Stomach smooth muscle (tissue), 2 donors: ENCODE data around the gene SRD5A3.
A peak's percentile ranks its signal among the peaks of the same experiment; 100 is the strongest.

Experiments
- H3K27ac ChIP-seq: one replicate; pipeline ENCODE4 v1.7.0; 2013; ENCODE audit warnings: mild to moderate bottlenecking, low read length, inconsistent platforms
- H3K27me3 ChIP-seq, 2 donors: one replicate each; pipeline ENCODE4 v1.7.0; 2013; ENCODE audit warnings: low read length in 2 of 2; ENCODE audit not compliant: insufficient read depth in 2 of 2, control insufficient read depth in 1 of 2
- H3K36me3 ChIP-seq, 2 donors: one replicate each; pipeline ENCODE4 v1.7.0; 2013; ENCODE audit warnings: low read length in 2 of 2; ENCODE audit not compliant: control insufficient read depth in 2 of 2, insufficient read depth in 2 of 2
- H3K4me1 ChIP-seq: one replicate; pipeline ENCODE4 v1.7.0; 2013; ENCODE audit warnings: low read length; ENCODE audit not compliant: control insufficient read depth, insufficient read depth
- H3K4me3 ChIP-seq, 2 donors: one replicate each; pipeline ENCODE4 v1.7.0; 2013; ENCODE audit warnings: low read length in 2 of 2
- H3K9ac ChIP-seq, 2 donors: one replicate each; pipeline ENCODE4 v1.7.0; 2013; ENCODE audit warnings: low read length in 2 of 2, mild to moderate bottlenecking in 1 of 2
- H3K9me3 ChIP-seq, 2 donors: one replicate each; pipeline ENCODE4 v1.7.0; 2013; ENCODE audit warnings: low read length in 2 of 2; ENCODE audit not compliant: control insufficient read depth in 2 of 2
- donor health status: healthy.
- donor health status: Pancreatic carcinoma.

SRD5A3 gene

DNA sequence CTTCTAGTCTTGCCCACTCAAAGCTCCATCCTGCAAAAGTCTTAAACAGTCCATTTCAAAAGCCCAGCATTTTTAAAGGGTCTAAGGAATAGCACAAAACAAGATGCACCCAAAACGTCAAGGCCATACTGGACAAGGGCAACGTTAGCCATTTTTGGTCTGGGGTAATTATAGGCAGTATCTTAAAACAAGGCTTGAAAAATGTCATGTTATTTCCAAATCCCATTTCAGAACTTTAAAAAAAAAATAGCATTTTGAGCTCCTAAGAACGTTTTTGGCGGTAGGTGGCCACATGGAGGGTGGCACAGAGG, 49.1 kb downstream of the SRD5A3 start:
- Histone ChIP-seq H3K4me3 (peak overlapping the region; percentile 83 to 87), H3K9me3 (no peaks in the 10 kb centered on the region), H3K9ac (peak overlapping the region; percentile 92 to 94), H3K36me3 (peaks cover 0 to 2% of the 10 kb centered on the region in 2 donors), H3K27ac (peak overlapping the region; percentile 95), H3K4me1 (peaks cover 22% of the 10 kb centered on the region), H3K27me3 (no peaks in the 10 kb centered on the region)

DNA sequence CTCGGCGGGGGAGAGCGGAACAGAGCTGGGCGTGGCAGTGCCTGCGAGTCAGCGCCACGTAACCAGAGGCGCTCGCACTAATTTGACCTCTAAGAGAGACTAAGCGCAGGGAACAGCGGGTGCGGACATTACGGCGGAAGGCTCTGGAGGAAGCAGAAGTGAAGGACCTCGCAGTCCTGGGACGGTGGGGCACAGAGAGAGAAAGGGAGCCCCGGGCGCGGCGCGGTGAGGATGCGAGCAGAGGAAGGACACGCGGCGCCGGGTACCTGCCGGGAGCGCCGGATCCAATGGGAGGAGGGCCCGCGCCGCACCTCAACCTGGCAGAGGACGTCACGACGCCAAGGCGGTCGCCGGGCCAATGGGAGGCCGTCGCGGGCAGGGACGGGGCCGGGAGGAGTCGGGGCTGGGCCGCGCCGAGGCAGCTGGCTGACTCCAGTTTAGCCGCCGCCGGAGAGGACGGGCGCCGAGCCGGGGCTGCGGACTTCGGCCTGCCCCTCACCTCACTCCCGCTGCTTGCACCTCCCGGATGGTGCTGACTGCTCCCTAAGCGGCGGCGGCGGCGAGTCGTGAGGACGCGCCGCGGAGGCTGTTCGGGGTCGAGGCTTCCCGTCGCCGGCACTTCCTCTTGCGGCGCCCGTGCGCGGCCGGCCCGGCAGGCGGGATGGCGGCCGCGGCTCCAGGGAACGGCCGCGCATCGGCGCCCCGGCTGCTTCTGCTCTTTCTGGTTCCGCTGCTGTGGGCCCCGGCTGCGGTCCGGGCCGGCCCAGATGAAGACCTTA, 49.7 kb downstream of the SRD5A3 start, which contains the start of gene TMEM165:
TSS of gene TMEM165 (plus strand) at position 429 of the 779 bp plus-strand sequence. CDS start at position 662, 233 bp downstream.
- H3K27ac ChIP-seq, result peak within 1 kb of the TSS; percentile 95
- H3K4me3 ChIP-seq, result peak within 1 kb of the TSS; percentile 83 to 87
- no peaks in the 10 kb centered on the region for H3K27me3 ChIP-seq
- H3K36me3 ChIP-seq, result peaks cover 0 to 2% of the 10 kb centered on the region in 2 donors
- peaks cover 22% of the 10 kb centered on the region for H3K4me1 ChIP-seq
- H3K9me3 ChIP-seq, result no peaks in the 10 kb centered on the region
- H3K9ac ChIP-seq, result peak within 1 kb of the TSS; percentile 92 to 94

DNA sequence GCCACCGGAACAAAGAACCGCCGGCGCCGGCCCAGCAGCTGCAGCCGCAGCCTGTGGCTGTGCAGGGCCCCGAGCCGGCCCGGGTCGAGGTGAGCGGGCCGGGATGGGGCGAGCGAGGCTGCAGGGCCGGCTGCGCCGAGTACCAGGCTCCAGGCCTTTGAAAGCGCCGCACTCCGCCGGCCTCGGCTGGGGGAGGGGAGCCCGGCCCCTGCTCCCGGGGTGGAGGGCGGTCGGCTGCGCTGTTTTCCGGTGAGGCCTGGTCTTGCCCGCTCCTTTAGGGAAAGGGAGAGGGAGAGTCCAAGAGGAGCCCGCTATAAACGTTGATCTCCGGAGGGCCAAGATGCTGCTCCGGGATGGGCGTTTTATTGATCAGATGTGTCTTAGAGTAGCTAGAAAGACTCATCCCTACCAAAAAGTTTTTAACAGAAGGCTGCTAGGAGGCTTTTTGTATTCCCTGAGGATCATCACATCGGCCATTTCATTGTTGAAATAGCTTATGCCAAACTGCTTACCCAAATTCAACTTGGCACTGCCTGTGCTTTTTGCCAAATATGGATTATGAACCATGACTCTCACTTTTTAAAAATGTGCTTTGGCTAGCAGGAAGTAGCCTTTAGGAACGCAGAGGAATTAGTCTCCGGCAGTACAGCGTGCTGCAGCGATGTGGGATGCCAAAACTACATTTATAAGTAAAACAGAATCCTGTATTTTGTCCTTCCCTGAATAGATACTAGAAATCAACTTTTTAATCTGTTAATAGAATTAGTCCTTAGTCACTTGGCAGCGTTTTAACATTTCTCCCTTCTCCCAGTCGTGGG, 50.5 kb downstream of the SRD5A3 start:
- Histone ChIP-seq H3K27me3 (no peaks in the 10 kb centered on the region), H3K9ac (peak overlapping the region; percentile 92 to 94), H3K4me1 (peaks cover 22% of the 10 kb centered on the region), H3K36me3 (peaks cover 0 to 2% of the 10 kb centered on the region in 2 donors), H3K27ac (peak overlapping the region; percentile 95), H3K9me3 (no peaks in the 10 kb centered on the region), H3K4me3 (peak overlapping the region; percentile 83 to 87)

GRCh38 chr4:55397126-55397436, 51.0 kb downstream of the SRD5A3 start:
- H3K27ac ChIP-seq, result peak overlapping the region; percentile 95
- H3K9me3 ChIP-seq, result no peaks in the 10 kb centered on the region
- peak overlapping the region; percentile 92 to 94 for H3K9ac ChIP-seq
- H3K27me3 ChIP-seq, result no peaks in the 10 kb centered on the region
- H3K4me1 ChIP-seq, result peaks cover 22% of the 10 kb centered on the region
- peaks cover 0 to 2% of the 10 kb centered on the region in 2 donors for H3K36me3 ChIP-seq
- H3K4me3 ChIP-seq, result peak overlapping the region; percentile 83 to 87

- peaks cover 0 to 2% of the 10 kb centered on the region in 2 donors for H3K36me3 ChIP-seq
- peak overlapping the region; percentile 92 to 94 for H3K9ac ChIP-seq
- peaks cover 22% of the 10 kb centered on the region for H3K4me1 ChIP-seq
- peak overlapping the region; percentile 83 to 87 for H3K4me3 ChIP-seq
- H3K27me3 ChIP-seq, result no peaks in the 10 kb centered on the region
- H3K27ac ChIP-seq, result peak overlapping the region; percentile 95
- no peaks in the 10 kb centered on the region for H3K9me3 ChIP-seq
These were observed 51.7 kb downstream of the SRD5A3 start for GRCh38 chr4:55397520-55398321.

DNA sequence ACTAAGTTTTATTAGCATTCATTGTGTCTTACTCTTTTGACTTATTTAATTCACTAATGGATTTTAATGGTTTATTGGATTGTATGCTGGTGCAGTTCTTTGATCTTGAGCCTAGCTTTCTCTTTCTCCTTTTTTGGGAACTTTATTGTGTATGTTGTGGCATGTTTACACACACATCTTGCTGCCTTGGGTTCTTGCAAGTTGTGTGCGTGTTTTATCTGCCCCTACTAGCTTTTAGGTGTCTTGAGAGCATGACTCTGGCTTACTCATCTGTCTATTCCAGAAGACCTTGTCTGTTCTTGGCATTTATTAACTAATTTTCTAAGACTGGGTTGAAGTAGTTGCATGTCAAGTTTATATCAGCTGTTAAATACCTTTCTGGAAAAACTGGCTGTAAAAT, 52.4 kb downstream of the SRD5A3 start:
- Histone ChIP-seq H3K4me3 (peak overlapping the region; percentile 83 to 87), H3K9me3 (no peaks in the 10 kb centered on the region), H3K4me1 (peaks cover 22% of the 10 kb centered on the region), H3K9ac (peak overlapping the region in 1 of 2 donors; percentile 92), H3K27me3 (no peaks in the 10 kb centered on the region), H3K36me3 (peaks cover 0 to under 1% of the 10 kb centered on the region in 2 donors), H3K27ac (peak overlapping the region; percentile 95)

- Histone ChIP-seq H3K27me3 (no peaks in the 10 kb centered on the region), H3K27ac (peak overlapping the region; percentile 95), H3K36me3 (peaks cover 2 to 5% of the 10 kb centered on the region in 2 donors), H3K9ac (no peak overlapping the region), H3K9me3 (no peaks in the 10 kb centered on the region), H3K4me1 (peaks cover 22% of the 10 kb centered on the region), H3K4me3 (peak overlapping the region; percentile 52 to 83)
These were observed 52.9 kb downstream of the SRD5A3 start for GRCh38 chr4:55398966-55399365.

DNA sequence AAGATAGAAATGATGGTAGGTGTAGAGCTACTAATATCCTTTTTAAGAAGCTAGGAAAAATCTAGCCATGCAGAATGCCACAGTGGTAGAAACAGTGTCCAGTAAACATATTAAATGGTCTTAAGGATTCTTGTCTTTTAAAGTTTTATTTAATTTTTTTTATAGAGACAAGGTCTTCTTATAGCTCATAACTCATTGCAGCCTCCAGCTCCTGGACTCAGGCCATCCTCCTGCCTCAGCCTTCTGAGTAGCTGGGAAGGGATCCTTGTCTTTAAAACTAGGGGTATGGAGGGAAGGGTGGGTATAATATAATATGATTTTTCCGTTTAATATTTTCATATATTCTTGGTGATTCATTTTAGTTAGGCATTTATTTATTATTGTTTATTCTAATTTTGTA, 53.5 kb downstream of the SRD5A3 start:
- no peaks in the 10 kb centered on the region for H3K27me3 ChIP-seq
- no peak overlapping the region for H3K27ac ChIP-seq
- no peak overlapping the region for H3K9ac ChIP-seq
- peaks cover 22% of the 10 kb centered on the region for H3K4me1 ChIP-seq
- H3K4me3 ChIP-seq, result peak overlapping the region in 1 of 2 donors; percentile 83
- H3K36me3 ChIP-seq, result peaks cover 2 to 6% of the 10 kb centered on the region in 2 donors
- no peaks in the 10 kb centered on the region for H3K9me3 ChIP-seq

- no peak overlapping the region for H3K9ac ChIP-seq
- H3K27ac ChIP-seq, result no peak overlapping the region
- H3K4me3 ChIP-seq, result no peak overlapping the region
- H3K36me3 ChIP-seq, result peaks cover 8 to 12% of the 10 kb centered on the region in 2 donors
- no peaks in the 10 kb centered on the region for H3K27me3 ChIP-seq
- no peaks in the 10 kb centered on the region for H3K9me3 ChIP-seq
- no peaks in the 10 kb centered on the region for H3K4me1 ChIP-seq
These were observed 59.0 kb downstream of the SRD5A3 start for GRCh38 chr4:55405073-55405472.

DNA sequence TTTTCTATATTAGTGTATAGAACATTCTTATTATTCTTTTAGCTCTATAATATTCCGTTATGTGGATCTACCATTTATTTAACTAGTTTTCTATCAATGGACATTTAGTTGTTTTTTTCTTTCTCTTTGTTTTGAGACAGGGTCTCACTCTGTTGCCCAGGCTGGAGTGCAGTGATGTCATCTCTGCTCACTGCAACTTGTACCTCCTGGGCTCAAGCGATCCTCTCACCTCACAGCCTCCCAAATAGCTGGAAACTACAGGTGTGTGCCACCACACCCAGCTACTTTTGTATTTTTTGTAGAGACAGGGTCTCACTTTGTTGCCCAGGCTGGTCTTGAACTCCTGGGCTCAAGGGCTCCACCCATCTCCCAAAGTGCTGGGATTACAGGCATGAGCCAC, 60.5 kb downstream of the SRD5A3 start:
- Histone ChIP-seq H3K27ac (no peak overlapping the region), H3K4me1 (no peaks in the 10 kb centered on the region), H3K4me3 (no peak overlapping the region), H3K27me3 (no peaks in the 10 kb centered on the region), H3K36me3 (peaks cover 9 to 13% of the 10 kb centered on the region in 2 donors), H3K9ac (no peak overlapping the region), H3K9me3 (no peaks in the 10 kb centered on the region)
